Measurements from ENCODE around the gene HSF2BP.

DNA sequence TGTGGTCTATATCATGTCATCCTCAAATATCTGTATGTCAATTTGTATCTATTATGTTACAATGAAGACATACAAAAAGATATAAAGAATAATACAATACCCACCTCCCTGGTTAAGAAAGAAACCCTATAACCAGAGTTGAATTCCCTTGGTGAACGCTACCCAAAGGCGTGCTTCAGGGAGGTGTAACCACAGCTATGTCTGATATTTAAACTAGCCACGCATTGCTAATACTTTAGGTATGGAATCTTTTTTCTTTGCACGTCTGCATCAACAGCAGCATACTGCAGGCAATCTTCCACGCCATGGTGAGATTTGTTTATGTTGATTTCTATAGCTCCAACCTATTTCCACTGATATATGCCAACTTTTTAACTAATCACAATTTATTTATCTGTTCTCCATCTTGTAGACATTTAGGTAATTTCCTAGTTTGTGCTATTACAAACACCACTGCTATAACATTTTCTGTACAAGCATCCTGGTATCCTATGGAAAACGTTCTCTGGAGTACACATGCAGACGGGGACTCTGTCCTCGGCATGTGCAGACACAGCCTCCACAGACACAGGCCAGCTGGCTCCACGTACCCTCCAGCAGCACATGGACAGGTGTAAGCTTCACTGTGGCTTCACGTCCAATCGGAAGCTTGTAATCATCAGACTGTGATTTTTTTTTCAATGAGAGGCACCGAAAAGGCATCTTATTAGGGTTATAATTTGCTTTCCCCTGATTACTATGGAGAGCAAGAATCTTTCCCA, 58.5 kb downstream of the HSF2BP start:
- TF ChIP-seq, protein P1, sequence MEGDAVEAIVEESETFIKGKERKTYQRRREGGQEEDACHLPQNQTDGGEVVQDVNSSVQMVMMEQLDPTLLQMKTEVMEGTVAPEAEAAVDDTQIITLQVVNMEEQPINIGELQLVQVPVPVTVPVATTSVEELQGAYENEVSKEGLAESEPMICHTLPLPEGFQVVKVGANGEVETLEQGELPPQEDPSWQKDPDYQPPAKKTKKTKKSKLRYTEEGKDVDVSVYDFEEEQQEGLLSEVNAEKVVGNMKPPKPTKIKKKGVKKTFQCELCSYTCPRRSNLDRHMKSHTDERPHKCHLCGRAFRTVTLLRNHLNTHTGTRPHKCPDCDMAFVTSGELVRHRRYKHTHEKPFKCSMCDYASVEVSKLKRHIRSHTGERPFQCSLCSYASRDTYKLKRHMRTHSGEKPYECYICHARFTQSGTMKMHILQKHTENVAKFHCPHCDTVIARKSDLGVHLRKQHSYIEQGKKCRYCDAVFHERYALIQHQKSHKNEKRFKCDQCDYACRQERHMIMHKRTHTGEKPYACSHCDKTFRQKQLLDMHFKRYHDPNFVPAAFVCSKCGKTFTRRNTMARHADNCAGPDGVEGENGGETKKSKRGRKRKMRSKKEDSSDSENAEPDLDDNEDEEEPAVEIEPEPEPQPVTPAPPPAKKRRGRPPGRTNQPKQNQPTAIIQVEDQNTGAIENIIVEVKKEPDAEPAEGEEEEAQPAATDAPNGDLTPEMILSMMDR (IDR thresholded peaks at IDR 0.05), result no peak
- TF ChIP-seq POLR2A (IDR thresholded peaks at IDR 0.05), result no peak
